ENCODE data around the gene FTO.

- no peak for TF ChIP-seq CTCF (conservative IDR thresholded peaks at IDR 0.05 in 1 of 2, IDR thresholded peaks at IDR 0.05 in 1 of 2; ENCODE audit: extremely low read depth in 1 of 2, insufficient read depth in 1 of 2, low read depth in 1 of 2, low read length in 2 of 2)
- TF ChIP-seq EZH2 (IDR thresholded peaks at IDR 0.05; ENCODE audit: borderline replicate concordance, low read length) = no peak
Measured at GRCh38 chr16:54027558-54027957, 323.6 kb downstream of the FTO start.

All from mammary epithelial cell (primary cell).